ENCODE results near the gene BCL2.

Gene BCL2

DNA sequence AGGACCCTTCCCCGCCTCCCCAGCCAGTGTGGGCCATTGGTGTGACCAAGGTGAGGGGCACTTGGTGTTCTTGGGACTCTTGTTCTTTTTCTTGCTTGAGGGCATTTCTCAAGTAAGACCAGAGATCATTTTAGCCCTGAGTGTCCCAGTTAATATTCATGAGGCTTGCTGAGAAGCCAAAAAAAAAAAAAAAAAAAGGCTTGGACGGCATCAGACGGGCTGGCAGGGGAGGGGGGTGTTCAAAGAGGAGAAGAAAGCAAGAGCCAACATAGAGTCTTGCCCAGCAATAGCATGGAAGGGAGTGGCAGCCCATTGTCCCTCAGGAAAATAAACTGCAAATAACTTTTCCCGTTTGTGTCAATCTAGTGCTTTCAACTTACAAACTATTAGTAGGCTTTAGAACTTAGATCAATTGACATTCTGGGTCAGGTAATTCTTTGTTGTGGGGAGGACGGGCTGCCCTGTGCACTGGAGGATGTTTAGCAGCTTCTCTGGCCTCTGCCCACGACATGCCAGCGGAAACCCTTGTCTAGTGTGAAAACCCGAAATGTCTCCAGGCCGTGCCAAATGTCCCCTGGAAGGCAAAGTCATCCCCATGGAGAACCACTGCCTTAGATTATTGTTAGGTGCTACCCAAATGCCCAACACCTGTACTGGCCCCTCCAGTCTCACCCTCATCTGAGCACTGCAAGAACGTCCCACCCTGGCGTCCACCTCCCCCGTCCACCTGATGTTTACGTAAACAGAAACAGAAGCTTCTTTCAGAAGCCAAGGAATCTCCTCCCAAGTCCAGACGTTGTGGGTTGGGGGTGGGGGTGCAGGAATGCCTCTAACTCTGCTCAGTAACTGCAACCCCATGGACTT, 163.4 kb downstream of the BCL2 start:
- DNase-seq (ENCODE audit: low read depth): no peak

DNA sequence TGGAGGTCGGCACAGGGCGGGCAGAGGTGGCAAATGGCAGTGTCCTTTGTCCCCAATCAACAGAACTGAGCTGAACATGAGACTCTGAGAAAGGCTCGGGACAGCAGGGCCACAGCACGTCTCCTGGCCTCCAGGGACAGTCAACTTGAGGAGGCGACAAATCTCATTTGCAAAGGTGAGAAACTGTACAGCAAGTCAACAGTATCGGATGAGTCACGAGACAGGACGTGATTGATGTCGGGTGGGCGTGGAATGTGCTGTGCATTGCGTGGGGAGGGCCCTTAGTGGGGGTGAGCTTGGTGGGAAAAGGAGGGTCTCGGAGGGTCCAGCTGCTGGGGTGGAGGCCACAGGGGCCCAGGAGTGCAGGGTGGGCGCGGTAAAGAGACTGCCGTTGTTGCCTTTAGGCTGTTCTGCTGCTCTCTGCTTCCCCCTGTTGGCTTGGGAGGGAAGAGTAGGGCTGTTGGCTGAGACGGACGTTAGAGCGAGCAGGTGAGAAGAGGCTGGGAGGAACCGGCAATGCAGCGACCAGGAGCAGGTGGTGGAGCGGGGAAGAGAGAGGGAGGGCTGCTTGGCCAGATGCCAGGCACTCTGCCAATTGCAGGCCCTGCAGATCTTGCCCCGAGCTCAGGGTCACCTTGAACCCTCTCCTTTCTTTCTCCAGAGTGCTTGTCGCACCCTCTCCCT, 164.3 kb downstream of the BCL2 start:
- peak; percentile 65 for DNase-seq (ENCODE audit: low read depth)

- no peak for DNase-seq (ENCODE audit: low read depth)
Observed at GRCh38 chr18:63154350-63155152, 165.0 kb downstream of the BCL2 start.

GRCh38 chr18:63152791-63153190, 166.8 kb downstream of the BCL2 start:
- no peak for DNase-seq (ENCODE audit: low read depth)

- no peak for DNase-seq (ENCODE audit: low read depth)
Observed at GRCh38 chr18:63152096-63152495, 167.5 kb downstream of the BCL2 start.

- DNase-seq (ENCODE audit: low read depth): no peak
Observed at GRCh38 chr18:63151539-63151938, 168.0 kb downstream of the BCL2 start.

DNA sequence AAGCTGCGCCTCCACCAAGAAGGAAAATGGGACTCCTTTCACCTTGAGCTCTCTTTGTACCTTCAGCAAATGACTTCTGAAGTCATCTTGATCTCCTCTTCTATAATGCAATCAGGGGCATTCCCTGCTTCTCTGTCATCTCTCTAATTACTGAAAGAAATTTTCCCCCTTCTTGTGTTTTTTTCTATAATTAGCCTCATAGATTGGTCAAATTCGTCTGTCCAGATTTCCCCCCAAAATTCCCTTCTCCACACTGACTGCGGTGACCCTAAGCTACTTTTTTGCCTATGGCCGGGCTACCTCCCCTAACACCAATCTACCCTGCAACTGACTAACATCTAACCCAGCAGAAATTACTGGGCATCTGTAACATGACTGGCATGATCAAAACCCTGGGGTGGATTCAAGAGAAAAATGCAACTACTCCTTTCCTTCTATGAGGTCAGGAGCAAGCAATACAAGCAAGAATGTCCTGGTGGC, 168.6 kb downstream of the BCL2 start:
- no peak for DNase-seq (ENCODE audit: low read depth)

DNA sequence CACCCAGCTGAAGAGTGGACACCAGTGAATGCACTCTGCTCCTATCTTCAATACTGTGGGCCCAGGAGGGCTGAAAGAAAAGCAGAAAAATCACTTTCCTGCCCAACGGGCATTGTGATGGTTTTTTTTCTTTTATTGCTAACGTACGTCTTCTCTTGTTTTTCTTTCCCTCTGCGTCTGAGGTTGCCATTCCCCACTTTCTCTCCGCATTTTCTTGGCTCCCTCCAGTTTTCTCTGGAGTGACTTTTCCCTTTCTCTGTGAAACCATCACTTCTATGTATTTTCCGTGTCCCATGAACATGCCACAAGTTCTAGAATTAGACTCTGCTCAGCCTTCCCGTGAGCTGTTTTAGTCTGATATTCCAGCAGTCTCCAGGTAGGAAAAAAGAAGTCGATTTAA, 169.2 kb downstream of the BCL2 start:
- no peak for DNase-seq (ENCODE audit: low read depth)

DNA sequence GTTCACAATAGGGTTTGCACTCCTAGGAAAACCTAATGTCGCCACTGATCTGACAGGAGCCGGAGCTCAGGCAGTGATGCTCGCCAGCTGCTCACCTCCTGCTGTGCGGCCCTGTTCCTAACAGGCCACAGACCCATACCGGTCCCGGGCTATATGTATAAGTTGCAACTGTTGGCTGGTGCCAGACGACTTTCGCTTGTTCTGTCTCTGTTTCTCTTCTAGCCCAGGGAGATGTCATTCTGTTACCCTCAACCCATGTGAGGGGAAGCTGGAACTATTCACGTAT, 170.3 kb downstream of the BCL2 start:
- DNase-seq (ENCODE audit: low read depth): no peak

GRCh38 chr18:63148449-63149301, 170.9 kb downstream of the BCL2 start:
- no peak for DNase-seq (ENCODE audit: low read depth)

DNA sequence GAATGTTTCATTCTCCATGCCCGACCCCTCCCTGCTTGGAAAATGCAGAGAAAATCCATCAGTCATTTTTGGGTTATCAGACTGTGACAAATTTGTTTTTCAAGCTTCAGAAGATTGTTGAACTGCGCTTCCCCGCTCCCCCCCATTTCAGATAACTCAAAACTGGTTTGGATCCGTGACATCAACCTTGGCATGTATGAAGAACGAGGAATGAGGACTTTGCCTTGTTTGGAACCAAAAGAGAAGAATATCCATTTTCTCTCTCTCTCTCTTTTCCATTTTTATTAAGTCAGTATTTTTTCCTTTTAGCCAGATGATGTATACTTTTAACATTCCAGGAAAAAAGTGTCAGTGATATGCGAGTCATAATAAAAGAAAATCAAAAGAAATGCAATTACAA, 171.6 kb downstream of the BCL2 start:
- no peak for DNase-seq (ENCODE audit: low read depth)

DNA sequence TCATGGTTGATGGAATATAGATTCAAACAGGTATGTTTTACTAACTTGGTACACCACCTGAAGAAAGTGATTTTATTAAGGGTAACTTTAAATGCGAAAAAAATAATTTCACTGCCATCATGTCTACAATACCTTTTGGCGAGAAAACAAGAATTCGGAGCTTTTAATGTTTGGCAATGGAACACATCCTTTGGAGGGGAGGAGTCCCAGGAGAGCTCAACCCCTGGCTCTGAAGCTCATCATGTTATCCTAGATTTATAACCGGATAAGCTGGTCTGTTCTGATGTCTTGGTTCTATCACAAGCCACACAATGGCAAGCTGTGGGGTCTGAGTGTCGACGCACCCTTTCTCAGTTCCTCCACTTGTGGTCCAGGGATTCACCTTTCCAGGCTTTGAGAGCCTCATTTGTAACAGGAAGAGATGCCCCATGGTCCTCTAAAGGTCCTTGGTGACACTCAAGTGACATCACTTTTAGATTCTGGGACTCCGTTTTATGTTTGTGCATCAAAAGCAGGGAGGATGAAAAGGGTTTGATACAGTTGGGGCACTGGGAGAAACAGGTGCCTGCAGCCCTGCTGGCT, 172.7 kb downstream of the BCL2 start:
- no peak for DNase-seq (ENCODE audit: low read depth)

- no peak for DNase-seq (ENCODE audit: low read depth)
Observed at GRCh38 chr18:63145851-63146555, 173.6 kb downstream of the BCL2 start.

GRCh38 chr18:63145166-63145850, 174.3 kb downstream of the BCL2 start:
- no peak for DNase-seq (ENCODE audit: low read depth)

DNA sequence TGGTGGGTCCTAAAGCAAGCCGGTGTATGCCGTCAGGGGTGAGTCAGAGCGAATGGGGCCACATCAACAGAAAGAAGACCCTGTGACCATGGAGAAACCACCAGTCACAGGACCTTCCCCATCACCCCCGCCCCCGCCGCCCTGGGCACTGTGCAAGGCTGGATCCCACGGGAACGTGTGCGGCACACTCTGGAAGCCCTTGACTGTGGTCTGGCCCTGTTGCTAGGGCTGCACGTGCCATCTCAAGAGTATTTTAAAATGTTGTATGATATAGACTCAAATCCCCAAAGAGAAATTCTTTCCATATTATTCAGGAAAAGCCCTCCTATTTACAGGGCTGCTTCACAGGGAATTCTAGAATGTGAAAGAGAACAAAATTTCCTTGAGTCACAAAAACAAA, 174.8 kb downstream of the BCL2 start:
- no peak for DNase-seq (ENCODE audit: low read depth)

DNA sequence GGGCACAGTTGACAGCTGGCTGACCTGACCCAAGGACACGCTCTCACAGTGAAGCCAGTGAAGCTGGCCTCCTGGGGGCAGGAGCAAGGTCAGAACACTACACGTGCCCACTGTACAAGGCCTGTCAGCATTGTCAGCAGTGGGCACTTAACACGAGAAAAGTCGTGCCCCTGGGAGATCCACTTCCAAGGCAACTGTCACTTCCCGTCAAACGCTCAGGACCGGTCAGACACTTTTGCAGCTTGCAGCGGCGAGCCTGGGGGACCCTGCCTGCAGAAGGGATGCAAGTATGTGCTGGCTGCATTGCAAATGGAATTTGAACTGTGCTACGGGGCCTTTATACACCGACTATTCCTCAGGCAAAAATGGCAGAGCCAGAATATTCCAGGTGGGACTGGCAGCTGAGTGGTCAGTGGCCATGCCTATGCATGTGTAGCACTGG, 176.2 kb downstream of the BCL2 start:
- DNase-seq (ENCODE audit: low read depth): no peak

DNA sequence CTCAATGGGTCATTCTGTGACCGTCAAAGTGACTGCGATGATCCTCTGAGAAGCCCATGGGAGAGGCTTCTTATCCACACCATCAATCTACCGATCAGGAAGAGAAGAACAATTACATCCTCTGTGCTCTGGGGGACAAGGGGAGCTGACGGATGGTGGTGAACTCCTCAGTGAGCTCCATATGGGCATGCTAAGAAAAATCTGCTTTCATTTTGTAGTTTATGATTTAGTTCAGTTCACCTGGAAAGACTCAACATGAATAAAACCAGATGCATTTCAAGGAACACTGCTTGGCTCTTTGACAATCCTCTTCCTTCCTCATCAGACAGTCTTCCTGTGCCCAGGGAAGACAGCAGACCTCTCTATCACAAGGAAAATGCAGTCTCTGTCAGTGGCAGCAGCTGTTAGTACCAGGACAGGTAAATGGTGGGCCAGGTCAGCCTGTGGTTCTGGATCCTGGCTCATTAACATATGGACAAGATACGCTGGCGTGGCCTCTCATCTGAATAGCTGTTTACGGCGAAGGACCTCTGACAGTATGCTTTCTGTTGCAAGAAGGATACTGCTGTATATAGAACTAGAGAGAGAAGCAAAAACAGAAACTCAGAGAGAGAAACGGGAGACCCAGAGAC, 176.9 kb downstream of the BCL2 start:
- DNase-seq (ENCODE audit: low read depth): no peak

- no peak for DNase-seq (ENCODE audit: low read depth)
Observed at GRCh38 chr18:63141778-63142176, 177.8 kb downstream of the BCL2 start.

DNA sequence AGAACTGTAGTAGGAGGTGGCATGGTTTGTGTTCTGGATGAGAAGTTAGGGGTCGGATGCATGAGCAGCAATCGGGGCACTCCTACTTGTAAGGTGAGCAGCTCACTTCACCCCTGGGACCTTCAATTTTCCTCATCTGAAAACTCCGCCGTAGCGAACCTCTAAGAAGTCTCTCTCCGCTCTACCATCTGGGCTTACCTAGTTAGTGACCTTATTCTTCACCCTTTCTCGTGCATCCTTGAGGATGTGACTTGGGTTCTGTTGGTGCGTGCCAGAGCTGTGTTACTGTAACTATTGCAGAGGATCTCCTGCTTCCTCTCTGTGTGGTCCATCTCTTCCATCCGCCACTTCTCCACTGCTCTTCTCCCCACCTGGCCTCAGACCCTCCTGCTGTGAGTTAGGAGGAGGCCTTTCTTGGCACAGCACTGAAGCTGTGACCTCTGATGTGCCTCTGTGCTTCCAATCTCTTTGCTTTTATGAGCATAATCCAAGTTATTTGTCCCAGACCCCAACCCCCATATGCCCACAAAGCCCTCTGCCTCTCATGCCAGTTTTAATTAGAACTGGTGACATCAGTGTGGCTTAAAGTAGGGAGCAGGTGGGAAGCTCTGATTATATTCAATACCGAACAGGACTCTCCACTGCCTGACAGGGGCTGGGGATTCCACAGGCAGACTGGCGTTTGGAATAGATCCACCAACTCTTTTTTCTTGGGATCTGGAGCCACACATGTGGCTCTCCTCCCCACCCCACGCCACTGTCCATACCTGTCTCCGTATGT, 178.4 kb downstream of the BCL2 start:
- no peak for DNase-seq (ENCODE audit: low read depth)

Data from activated T-helper 1 cell treated with Interleukin-2 at 50 U/mL for 16 hours (primary cell).